Upper lobe of right lung (tissue), 1 donor: ENCODE measurements around the gene ACAD9. TPM values are rescaled to one million over a fixed set of nuclear protein-coding genes. Genes with fewer than 3 reads are reported as not detected.

Experiments
- ATAC-seq: fragments of 200-7000 bp; cut with Tn5 transposase; one replicate; pipeline ENCODE4 v1.9.1; 2020; ENCODE audit warnings: mild to moderate bottlenecking, moderate library complexity
- DNase-seq: peaks from one replicate; pipeline ENCODE4 v3.0.0-alpha.2; 2020
- H3K27ac ChIP-seq: fragments of 200-600 bp; one replicate; pipeline ENCODE4 v1.8.0; 2022
- H3K27me3 ChIP-seq: fragments of 200-600 bp; one replicate; pipeline ENCODE4 v1.8.0; 2022; ENCODE audit warnings: mild to moderate bottlenecking
- H3K36me3 ChIP-seq: fragments of 200-600 bp; one replicate; pipeline ENCODE4 v1.8.0; 2022
- H3K4me1 ChIP-seq: fragments of 200-600 bp; one replicate; pipeline ENCODE4 v1.8.0; 2022
- H3K4me3 ChIP-seq: fragments of 200-600 bp; one replicate; pipeline ENCODE4 v1.8.0; 2022; ENCODE audit warnings: mild to moderate bottlenecking
- H3K9me3 ChIP-seq: fragments of 200-600 bp; one replicate; pipeline ENCODE4 v1.8.0; 2022
- intact Hi-C: fragments of 100-400 bp; cut with DNase I; formaldehyde crosslinking; loops from one replicate; pipeline ENCODE4 v1.11.0; 2022
- total RNA-seq: library from RNA; stranded (reverse); fragmentation: NEBNext Ultra II Directional; extraction: Animal tissue kit (Norgen Biotek cat#: 25700); gene quantifications from one replicate; pipeline ENCODE4 v1.2.1, GENCODE V29; 2021
- TF ChIP-seq, protein P1 (sequence below): fragments of 200-600 bp; IDR thresholded peaks from one replicate; pipeline ENCODE4 v1.8.0; 2022; ENCODE audit warnings: antibody characterized with exemption
- donor health status: DM: no; HTN: yes; CAD: no; lungs with severe emphysema.

ACAD9 gene
- total RNA-seq, 1 donor from 2014 or later, result 43.0 TPM

DNA sequence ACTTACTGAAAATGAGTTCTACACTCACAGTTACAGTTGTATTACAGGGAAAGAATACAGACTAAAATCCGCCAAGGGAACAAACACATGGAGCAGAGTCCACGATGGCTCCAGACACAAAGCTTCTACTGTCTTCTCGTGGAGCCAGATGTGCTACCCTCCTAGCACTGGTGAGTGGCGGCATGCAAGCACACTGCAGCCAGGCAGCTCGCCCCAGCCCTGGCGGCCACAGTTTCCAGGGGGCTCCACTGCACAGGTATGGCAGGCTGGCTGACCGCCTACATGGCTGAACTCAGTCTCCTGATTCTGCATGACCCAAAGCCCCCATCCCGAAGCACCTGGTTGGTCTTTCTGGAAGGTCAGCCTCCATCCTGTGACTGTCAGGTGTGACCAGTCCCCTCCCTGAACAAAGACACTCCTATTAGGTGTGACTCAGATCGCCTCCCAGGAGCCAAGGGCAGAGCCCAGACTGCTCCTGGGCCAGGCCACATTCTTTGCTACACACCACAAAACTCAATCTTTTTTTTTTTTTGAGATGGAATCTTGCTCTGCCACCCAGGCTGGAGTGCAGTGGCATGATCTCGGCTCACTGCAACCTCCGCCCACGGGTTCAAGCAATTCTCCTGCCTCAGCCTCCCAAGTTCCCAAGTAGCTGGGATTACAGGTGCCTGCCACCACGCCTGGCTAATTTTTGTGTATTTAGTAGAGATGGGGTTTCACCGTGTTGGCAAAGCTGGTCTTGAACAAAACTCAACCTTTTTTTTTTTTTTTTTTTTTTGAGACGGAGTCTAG lies 62.9 kb downstream of the ACAD9 start:
- Histone ChIP-seq H3K4me3 (no peak overlapping the region), H3K36me3 (no peaks in the 10 kb centered on the region), H3K27ac (no peak overlapping the region), H3K9me3 (no peaks in the 10 kb centered on the region), H3K27me3 (no peaks in the 10 kb centered on the region), H3K4me1 (no peaks in the 10 kb centered on the region)
- TF ChIP-seq, protein P1, sequence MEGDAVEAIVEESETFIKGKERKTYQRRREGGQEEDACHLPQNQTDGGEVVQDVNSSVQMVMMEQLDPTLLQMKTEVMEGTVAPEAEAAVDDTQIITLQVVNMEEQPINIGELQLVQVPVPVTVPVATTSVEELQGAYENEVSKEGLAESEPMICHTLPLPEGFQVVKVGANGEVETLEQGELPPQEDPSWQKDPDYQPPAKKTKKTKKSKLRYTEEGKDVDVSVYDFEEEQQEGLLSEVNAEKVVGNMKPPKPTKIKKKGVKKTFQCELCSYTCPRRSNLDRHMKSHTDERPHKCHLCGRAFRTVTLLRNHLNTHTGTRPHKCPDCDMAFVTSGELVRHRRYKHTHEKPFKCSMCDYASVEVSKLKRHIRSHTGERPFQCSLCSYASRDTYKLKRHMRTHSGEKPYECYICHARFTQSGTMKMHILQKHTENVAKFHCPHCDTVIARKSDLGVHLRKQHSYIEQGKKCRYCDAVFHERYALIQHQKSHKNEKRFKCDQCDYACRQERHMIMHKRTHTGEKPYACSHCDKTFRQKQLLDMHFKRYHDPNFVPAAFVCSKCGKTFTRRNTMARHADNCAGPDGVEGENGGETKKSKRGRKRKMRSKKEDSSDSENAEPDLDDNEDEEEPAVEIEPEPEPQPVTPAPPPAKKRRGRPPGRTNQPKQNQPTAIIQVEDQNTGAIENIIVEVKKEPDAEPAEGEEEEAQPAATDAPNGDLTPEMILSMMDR, result no peak
- peak; percentile 36 for ATAC-seq
- intact Hi-C loops, result no loop called here
- DNase-seq, result no peak

DNA sequence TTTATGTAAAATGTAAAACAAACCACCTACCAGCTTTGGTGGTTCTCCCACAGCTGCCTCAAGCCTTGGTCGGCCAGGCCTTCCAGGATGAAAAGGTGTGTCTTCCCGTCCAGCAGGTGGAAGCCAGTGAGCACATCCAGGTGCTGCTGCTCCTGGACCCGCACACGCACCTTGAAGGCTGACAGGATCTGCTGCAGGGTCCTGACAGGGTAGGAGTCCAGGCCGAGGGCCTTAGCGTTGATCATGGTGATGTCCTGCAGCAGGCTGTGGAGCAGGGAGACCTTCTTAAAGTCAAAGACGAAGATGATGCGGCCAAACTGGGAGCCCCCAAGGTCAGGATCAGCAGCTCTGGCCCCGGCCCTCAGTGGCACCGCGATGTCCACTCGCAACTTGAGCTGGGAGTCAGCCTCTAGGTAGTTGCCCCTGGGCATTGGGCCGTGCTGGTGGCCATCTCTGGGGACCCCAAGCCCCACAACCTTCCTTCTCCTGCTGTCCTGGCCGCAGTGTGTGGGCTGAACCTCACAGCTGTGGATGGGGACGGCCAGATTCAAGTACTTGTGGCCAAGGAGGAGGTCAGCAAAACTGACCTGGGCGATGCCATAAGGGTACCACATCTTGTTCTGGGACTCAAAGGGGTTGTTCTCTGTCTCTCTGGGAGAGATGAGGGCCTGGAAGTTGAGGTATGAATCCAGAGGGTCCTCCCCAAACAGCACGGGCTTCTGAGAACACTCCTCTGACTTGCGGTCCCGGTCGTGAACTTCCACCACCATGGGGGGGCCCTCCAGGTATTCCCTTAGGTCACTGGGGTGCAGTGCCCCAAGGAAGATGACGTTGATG lies 65.8 kb downstream of the ACAD9 start:
- Histone ChIP-seq H3K27me3 (no peaks in the 10 kb centered on the region), H3K4me1 (no peaks in the 10 kb centered on the region), H3K4me3 (no peak overlapping the region), H3K27ac (no peak overlapping the region), H3K36me3 (no peaks in the 10 kb centered on the region), H3K9me3 (no peaks in the 10 kb centered on the region)
- ATAC-seq (peak; percentile 23), DNase-seq (no peak)
- TF ChIP-seq, protein P1, result no peak
- intact Hi-C loops, result no loop called here

DNA sequence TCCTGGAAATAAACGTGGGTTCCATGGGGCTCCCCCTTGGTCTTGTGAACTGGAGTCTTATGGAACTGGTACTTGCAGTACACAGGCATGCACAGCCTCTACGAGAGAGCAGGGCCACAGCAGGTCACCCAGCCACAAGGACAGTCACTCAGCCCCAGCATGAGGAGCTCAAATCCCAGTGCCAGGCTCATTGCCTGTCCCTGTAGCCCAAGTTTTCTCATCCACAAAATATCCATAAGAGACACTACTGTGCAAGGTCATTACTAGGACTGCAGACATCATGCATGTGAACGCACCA lies 66.4 kb downstream of the ACAD9 start:
- ATAC-seq, result no peak

DNA sequence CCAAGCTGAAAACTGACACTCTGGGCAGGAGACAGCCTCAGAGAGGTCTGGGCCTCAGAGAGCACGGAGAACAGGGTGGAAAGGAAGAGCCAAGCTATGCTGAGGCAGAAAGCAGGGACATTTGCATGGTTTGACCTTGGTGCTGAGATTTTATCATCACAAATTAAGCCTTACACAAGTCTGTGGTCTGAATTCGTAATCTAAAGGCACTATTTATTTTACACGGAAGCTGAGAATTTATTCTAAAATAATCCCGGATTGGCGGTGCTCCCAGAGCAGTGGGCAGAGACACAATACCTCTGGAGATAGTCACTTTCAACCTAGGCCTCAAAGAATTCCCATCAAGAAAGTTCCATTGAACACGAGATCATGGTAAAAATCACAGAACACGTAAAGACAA lies 67.0 kb downstream of the ACAD9 start:
- Histone ChIP-seq H3K4me3 (no peak overlapping the region), H3K9me3 (no peaks in the 10 kb centered on the region), H3K36me3 (no peaks in the 10 kb centered on the region), H3K4me1 (no peaks in the 10 kb centered on the region), H3K27me3 (no peaks in the 10 kb centered on the region), H3K27ac (no peak overlapping the region)
- intact Hi-C loops, result no loop called here
- no peak for DNase-seq
- TF ChIP-seq, protein P1, result no peak
- no peak for ATAC-seq

More for the DNA sequence above, 66.4 kb downstream of the ACAD9 start:
- no peaks in the 10 kb centered on the region for H3K4me1 ChIP-seq
- no peaks in the 10 kb centered on the region for H3K27me3 ChIP-seq
- TF ChIP-seq, protein P1, result no peak
- no peak for DNase-seq
- no peak overlapping the region for H3K27ac ChIP-seq
- H3K36me3 ChIP-seq, result no peaks in the 10 kb centered on the region
- no peak overlapping the region for H3K4me3 ChIP-seq
- intact Hi-C loops, result no loop called here
- no peaks in the 10 kb centered on the region for H3K9me3 ChIP-seq

DNA sequence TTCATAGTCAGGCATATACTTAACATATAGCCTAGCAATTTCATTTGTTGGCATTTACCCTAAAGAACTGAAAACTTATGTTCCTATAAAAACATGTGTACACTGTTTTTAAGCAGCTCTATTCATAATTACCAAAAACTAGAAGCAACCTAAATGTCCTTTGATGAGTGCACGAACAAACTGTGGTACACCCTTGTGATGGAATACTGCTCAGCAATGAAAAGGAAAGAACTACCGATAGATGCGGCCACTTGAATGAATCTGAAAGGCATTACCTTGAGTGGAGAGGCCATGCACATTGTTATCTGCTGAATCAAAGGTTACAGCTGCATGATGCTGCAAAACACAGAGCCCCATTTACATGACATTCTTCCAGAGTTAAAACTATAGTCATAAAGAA lies 69.7 kb downstream of the ACAD9 start:
- ATAC-seq, result no peak
- no peak for DNase-seq
- H3K4me3 ChIP-seq, result no peak overlapping the region
- TF ChIP-seq, protein P1, result no peak
- no peaks in the 10 kb centered on the region for H3K4me1 ChIP-seq
- intact Hi-C loops, result no loop called here
- no peaks in the 10 kb centered on the region for H3K36me3 ChIP-seq
- H3K27me3 ChIP-seq, result no peaks in the 10 kb centered on the region
- H3K9me3 ChIP-seq, result no peaks in the 10 kb centered on the region
- no peak overlapping the region for H3K27ac ChIP-seq
